HL-60 (cell line): ENCODE results near the gene EDRF1.

Source experiments
- CTCF ChIP-seq: IDR thresholded peaks from one replicate; pipeline ENCODE4 v1.5.1; 2011; ENCODE audit warnings: low read length, control low read depth, inconsistent platforms; ENCODE audit not compliant: insufficient read depth
- GABPA ChIP-seq: IDR thresholded peaks from 2 replicates; pipeline ENCODE4 v1.6.1; 2012; ENCODE audit warnings: low read depth
- POLR2AphosphoS5 ChIP-seq: IDR thresholded peaks from 2 replicates; pipeline ENCODE4 v1.6.1; 2012; ENCODE audit warnings: low read depth
- REST ChIP-seq: IDR thresholded peaks from 2 replicates; pipeline ENCODE4 v1.6.1; 2012; ENCODE audit warnings: low read depth; ENCODE audit not compliant: insufficient replicate concordance

- TF ChIP-seq CTCF (no peak), POLR2AphosphoS5 (no peak), REST (no peak), GABPA (no peak)
These were observed 10.5 kb upstream of the EDRF1 start for GRCh38 chr10:125708971-125709503.
